Spleen (tissue), 11 donors: ENCODE results near the gene CHMP4A. TPM values are rescaled to one million over a fixed set of nuclear protein-coding genes. Genes with fewer than 3 reads are reported as not detected.
A peak's percentile ranks its signal among the peaks of the same experiment; 100 is the strongest.

ENCODE experiments used
- DNase-seq: peaks from one replicate; pipeline ENCODE4 v3.0.0-alpha.2; 2020
- H3K27ac ChIP-seq, 8 donors: fragments of 200-600 bp; sonication (generic) in 7 of 8; 1 replicate in 4 of 8; 2 replicates in 4 of 8; pipeline versions ENCODE4 v1.5.0 to v1.8.0; 2016 to 2021; ENCODE audit warnings: inconsistent platforms in 4 of 8, mild to moderate bottlenecking in 4 of 8, moderate library complexity in 1 of 8
- H3K27me3 ChIP-seq, 7 donors: fragments of 200-600 bp; sonication (generic) in 6 of 7; replicated peaks in 1 of 7; 1 replicate in 4 of 7; 2 replicates in 3 of 7; pipeline versions ENCODE4 v1.5.0 to v1.8.0; 2016 to 2021; ENCODE audit warnings: inconsistent platforms in 3 of 7, mild to moderate bottlenecking in 1 of 7
- H3K36me3 ChIP-seq, 6 donors: fragments of 200-600 bp; sonication (generic) in 5 of 6; 1 replicate in 4 of 6; 2 replicates in 2 of 6; pipeline versions ENCODE4 v1.5.0 to v1.8.0; 2016 to 2021; ENCODE audit warnings: inconsistent platforms in 2 of 6
- H3K4me1 ChIP-seq, 6 donors: fragments of 200-600 bp; sonication (generic) in 5 of 6; 1 replicate in 3 of 6; 2 replicates in 3 of 6; pipeline versions ENCODE4 v1.5.0 to v1.8.0; 2016 to 2021; ENCODE audit warnings: inconsistent platforms in 3 of 6
- H3K4me3 ChIP-seq, 8 donors: fragments of 200-600 bp; sonication (generic) in 7 of 8; 1 replicate in 4 of 8; 2 replicates in 4 of 8; pipeline versions ENCODE4 v1.5.0 to v1.8.0; 2016 to 2021; ENCODE audit warnings: inconsistent platforms in 4 of 8, mild to moderate bottlenecking in 4 of 8, moderate library complexity in 2 of 8
- H3K9me3 ChIP-seq, 8 donors: fragments of 200-600 bp; sonication (generic) in 7 of 8; 1 replicate in 4 of 8; 2 replicates in 4 of 8; pipeline versions ENCODE4 v1.5.0 to v1.8.0; 2016 to 2021; ENCODE audit warnings: inconsistent platforms in 4 of 8
- CTCF ChIP-seq, 11 experiments: fragments of 200-600 bp in 7 of 11; fragments of 450-650 bp in 4 of 11; sonication (generic) in 4 of 11; IDR thresholded peaks in 8 of 11; conservative IDR thresholded peaks in 3 of 11; 1 replicate in 7 of 11; 2 replicates in 4 of 11; pipeline versions ENCODE4 v1.4.0 to v1.8.0; 2016 to 2021; ENCODE audit warnings: antibody characterized with exemption in 11 of 11, inconsistent platforms in 4 of 11, mild to moderate bottlenecking in 1 of 11
- POLR2A ChIP-seq, 3 donors: fragments of 450-650 bp; IDR thresholded peaks; one replicate each; pipeline ENCODE4 v1.5.1; 2017; ENCODE audit warnings: antibody characterized with exemption in 3 of 3, mild to moderate bottlenecking in 1 of 3
- POLR2AphosphoS5 ChIP-seq, 3 donors: sonication (generic); formaldehyde crosslinking; IDR thresholded peaks; one replicate each; pipeline ENCODE4 v1.5.1; 2017; ENCODE audit warnings: antibody characterized with exemption in 3 of 3
- WGBS, 5 donors: extraction: QIAGEN DNeasy Blood & Tissue Kit in 3 of 5; methylation state at CpG; one replicate each; pipeline versions ENCODE4 v1.1.5 to v1.1.7; 2013 to 2018; 5-methylcytosine and 5-hydroxymethylcytosine counted together
- intact Hi-C: fragments of 100-400 bp; cut with DNase I; formaldehyde crosslinking; loops from one replicate; pipeline ENCODE4 v1.15.0; 2023; ENCODE audit warnings: low total_unique reads
- polyA plus RNA-seq, 3 donors: library from polyadenylated mRNA; stranded (reverse); fragments of 200-250 nt; gene quantifications; one replicate each; pipeline ENCODE4 v1.2.1, GENCODE V29; 2013
- total RNA-seq, 7 donors: library from RNA; depleted of rRNA in 3 of 7; stranded (reverse); fragments of >200 nt in 3 of 7; fragmentation: NEBNext Ultra II Directional in 4 of 7; extraction: Animal tissue kit (Norgen Biotek cat#: 25700) in 4 of 7; gene quantifications; one replicate each; pipeline versions ENCODE4 v1.1.0 to v1.2.1, GENCODE V29; 2016 to 2021
- donor health status: healthy with polysubstance abuse.
- donor health status: DM: no; HTN: no; CAD: no; lungs with moderate emphysema.
- donor health status: DM: no; HTN: no; CAD: no.
- donor health status: Bipolar disorder and iron deficiency.
- donor health status: healthy.
- donor health status: DM: no; HTN: no; CAD: no.
- donor health status: DM: yes; HTN: yes; CAD: no.

Gene CHMP4A
- total and polyA plus RNA-seq, 10 donors, result 53.3 to 149 (median 63.4) TPM

GRCh38 chr14:24232645-24233537 lies 19.6 kb upstream of the CHMP4A start, which contains the start of gene GMPR2:
Gene GMPR2, plus strand, starts transcription at chr14:24232929. Its CDS starts 325 bp downstream, at chr14:24233254.
- Histone ChIP-seq H3K36me3 (peaks cover 0 to 49% (median 34%) of the 10 kb centered on the region in 6 donors), H3K4me3 (peak within 1 kb of the TSS; percentile 71 to 96 (median 89)), H3K4me1 (peaks cover 25 to 90% (median 52%) of the 10 kb centered on the region in 6 donors), H3K27me3 (no peaks in the 10 kb centered on the region), H3K9me3 (no peaks in the 10 kb centered on the region), H3K27ac (peak within 1 kb of the TSS; percentile 89 to 99 (median 94))
- intact Hi-C loops, result no loop called here
- TF ChIP-seq POLR2A (IDR thresholded peaks at IDR 0.05), result no peak
- peak; percentile 3 to 75 (median 70) for TF ChIP-seq POLR2AphosphoS5 (IDR thresholded peaks at IDR 0.05)
- peak in 1 of 11 experiments; percentile 11 for TF ChIP-seq CTCF (IDR thresholded peaks at IDR 0.05 in 8 of 11, conservative IDR thresholded peaks at IDR 0.05 in 3 of 11)
- DNase-seq, result peak; percentile 95
- 3 to 5% (median 4%) methylated on average over 25 to 38 of the region's 38 CpGs for WGBS, 5 donors

DNA sequence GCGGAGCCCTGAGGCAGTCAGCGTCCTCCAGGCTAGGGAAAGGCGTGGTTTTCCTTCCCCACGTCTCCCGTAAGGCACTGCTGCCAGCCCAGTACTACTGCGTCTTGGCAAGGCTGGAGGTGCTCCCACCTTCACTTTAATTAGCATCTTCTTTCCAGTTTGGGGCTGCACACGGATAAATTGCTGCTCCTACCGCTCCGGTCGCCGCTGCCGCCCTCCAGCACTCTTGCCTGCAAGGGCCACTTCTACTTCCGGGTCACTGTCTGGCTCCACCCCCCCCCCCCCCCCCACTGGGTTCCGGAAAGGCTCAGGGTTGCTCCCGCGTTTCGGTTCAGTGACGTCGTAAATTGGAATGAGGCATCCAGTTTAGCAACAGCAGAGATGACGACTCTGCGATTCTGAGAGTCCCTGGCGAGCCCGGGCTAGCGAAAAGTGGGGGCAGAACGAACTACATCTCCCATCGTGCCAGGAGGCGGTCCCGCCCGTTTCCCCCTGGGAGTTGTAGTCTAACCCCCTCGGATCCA lies 18.9 kb upstream of the CHMP4A start, which contains the start of gene NEDD8:
NEDD8 (minus strand) TSS at position 247 of the 524 bp plus-strand sequence; CDS start at position 147, 100 bp downstream.
- TF ChIP-seq POLR2AphosphoS5 (IDR thresholded peaks at IDR 0.05), result peak; percentile 80 to 88 (median 87)
- TF ChIP-seq CTCF (IDR thresholded peaks at IDR 0.05 in 8 of 11, conservative IDR thresholded peaks at IDR 0.05 in 3 of 11), result peak in 2 of 11 experiments; percentile 4 to 32
- TF ChIP-seq POLR2A (IDR thresholded peaks at IDR 0.05), result peak in 1 of 3 donors; percentile 35
- WGBS, 5 donors, result 0% methylated on average over 19 to 30 of the region's 30 CpGs
- no peaks in the 10 kb centered on the region for H3K27me3 ChIP-seq
- peak; percentile 91 for DNase-seq
- intact Hi-C loops, result no loop called here
- peak within 1 kb of the TSS; percentile 89 to 99 (median 94) for H3K27ac ChIP-seq
- peaks cover 25 to 90% (median 47%) of the 10 kb centered on the region in 6 donors for H3K4me1 ChIP-seq
- peak within 1 kb of the TSS; percentile 71 to 96 (median 89) for H3K4me3 ChIP-seq
- no peaks in the 10 kb centered on the region for H3K9me3 ChIP-seq
- peaks cover 0 to 49% (median 29%) of the 10 kb centered on the region in 6 donors for H3K36me3 ChIP-seq

GRCh38 chr14:24231263-24232120 lies 18.2 kb upstream of the CHMP4A start:
- peak overlapping the region; percentile 71 to 96 (median 89) for H3K4me3 ChIP-seq
- peaks cover 25 to 90% (median 49%) of the 10 kb centered on the region in 6 donors for H3K4me1 ChIP-seq
- no peak for DNase-seq
- no peaks in the 10 kb centered on the region for H3K9me3 ChIP-seq
- TF ChIP-seq CTCF (IDR thresholded peaks at IDR 0.05 in 8 of 11, conservative IDR thresholded peaks at IDR 0.05 in 3 of 11), result no peak
- TF ChIP-seq POLR2AphosphoS5 (IDR thresholded peaks at IDR 0.05), result no peak
- TF ChIP-seq POLR2A (IDR thresholded peaks at IDR 0.05), result no peak
- 11 to 15% (median 12%) methylated on average over 19 to 23 of the region's 23 CpGs for WGBS, 5 donors
- peak overlapping the region; percentile 89 to 99 (median 94) for H3K27ac ChIP-seq
- intact Hi-C loops, result no loop called here
- peaks cover 0 to 42% (median 22%) of the 10 kb centered on the region in 6 donors for H3K36me3 ChIP-seq
- no peaks in the 10 kb centered on the region for H3K27me3 ChIP-seq
